HepG2 (cell line): ENCODE results near the gene SEPHS2. TPM values are rescaled to one million over a fixed set of nuclear protein-coding genes. Genes with fewer than 3 reads are reported as not detected.

Experiments
- ATAC-seq: fragments of 200-7000 bp; cut with Tn5 transposase; 3 replicates; pipeline ENCODE4 v1.9.1; 2020; ENCODE audit warnings: mild to moderate bottlenecking, moderate library complexity
- BruUV-seq: library from RNA; stranded (reverse); fragments of 400-500 nt; replicated peaks from 2 replicates; lab custom pipeline; 2021; lab: Mats Ljungman, UMichigan
- CTCF ChIA-PET: fragments of 300-600 bp; formaldehyde crosslinking; extraction: SDS; loops from one replicate; lab custom pipeline; 2021; ENCODE audit warnings: low total read pairs, inconsistent platforms, low intra/inter-chr PET ratio; lab: Yijun Ruan, JAX
- POLR2A ChIA-PET: fragments of 350-600 bp; sonication (Branson Sonifier 250); formaldehyde crosslinking; loops from one replicate; lab custom pipeline; 2020; ENCODE audit warnings: antibody characterized with exemption, inconsistent platforms; lab: Yijun Ruan, JAX
- DNase-seq: peaks from one replicate; pipeline ENCODE4 v3.0.0-alpha.2; 2015; ENCODE audit warnings: low spot score
- FAIRE-seq: peaks from 3 replicates; lab custom pipeline; 2011; peaks lifted over from hg19 to GRCh38; lab: Jason Lieb, UNC
- H2AFZ ChIP-seq: one replicate; pipeline ENCODE4 v1.6.1; 2011; ENCODE audit warnings: low read length, inconsistent platforms
- H3K27ac ChIP-seq: fragments of 300-600 bp; 3 replicates; pipeline ENCODE4 v1.8.0; 2011; ENCODE audit warnings: mixed run types, mild to moderate bottlenecking, mixed read lengths, low read length, inconsistent platforms; ENCODE audit not compliant: insufficient read depth; ENCODE audit errors: extremely low read length
- H3K27me3 ChIP-seq, 2 experiments: fragments of 200-600 bp in 1 of 2; 2 replicates in 1 of 2; 3 replicates in 1 of 2; pipeline versions ENCODE4 v1.6.0 to v1.8.0; 2011; ENCODE audit warnings: low read length in 2 of 2, mild to moderate bottlenecking in 2 of 2, moderate library complexity in 2 of 2, inconsistent platforms in 1 of 2; ENCODE audit not compliant: insufficient read depth in 2 of 2, control insufficient read depth in 1 of 2
- H3K36me3 ChIP-seq, 2 experiments: fragments of 200-600 bp in 1 of 2; replicated peaks in 1 of 2; 2 replicates in 1 of 2; 3 replicates in 1 of 2; pipeline versions ENCODE4 v1.5.1 to v1.8.0; 2011; ENCODE audit warnings: low read length in 2 of 2, inconsistent platforms in 1 of 2; ENCODE audit not compliant: insufficient read depth in 2 of 2, control insufficient read depth in 1 of 2
- H3K4me1 ChIP-seq: 2 replicates; pipeline ENCODE4 v1.5.1; 2012; ENCODE audit warnings: low read length, inconsistent platforms; ENCODE audit not compliant: insufficient read depth
- H3K4me2 ChIP-seq: 2 replicates; pipeline ENCODE4 v1.6.0; 2011; ENCODE audit warnings: low read depth, low read length, inconsistent platforms
- H3K4me3 ChIP-seq, 3 experiments: fragments of 200-600 bp in 1 of 3; sonication (generic), shearing (Covaris generic) in 1 of 3; replicated peaks in 1 of 3; 2 replicates each; pipeline ENCODE4 v1.5.1; 2011 to 2016; ENCODE audit warnings: low read length in 3 of 3, inconsistent platforms in 2 of 3, low read depth in 2 of 3, mild to moderate bottlenecking in 2 of 3, control low read depth in 1 of 3, mixed read lengths in 1 of 3; ENCODE audit not compliant: insufficient read depth in 1 of 3
- H3K79me2 ChIP-seq: one replicate; pipeline ENCODE4 v1.6.1; 2011; ENCODE audit warnings: low read length, inconsistent platforms; ENCODE audit not compliant: insufficient read depth
- H3K9ac ChIP-seq: 2 replicates; pipeline ENCODE4 v1.6.0; 2011; ENCODE audit warnings: mild to moderate bottlenecking, low read depth, low read length, inconsistent platforms; ENCODE audit not compliant: insufficient read depth
- H3K9me3 ChIP-seq: 2 replicates; pipeline ENCODE4 v1.5.1; 2012; ENCODE audit warnings: mild to moderate bottlenecking, low read length
- H4K20me1 ChIP-seq: 2 replicates; pipeline ENCODE4 v1.6.0; 2011; ENCODE audit warnings: inconsistent platforms, mild to moderate bottlenecking, low read length, moderate library complexity; ENCODE audit not compliant: insufficient read depth
- AGO2 ChIP-seq: fragments of 200-400 bp; formaldehyde crosslinking; optimal IDR thresholded peaks from 2 replicates; pipeline ENCODE3; 2017; ENCODE audit warnings: mild to moderate bottlenecking, low read depth, low read length, moderate library complexity
- DMTF1 ChIP-seq: sonication (generic); formaldehyde crosslinking; IDR thresholded peaks from 2 replicates; pipeline ENCODE4 v1.4.0; 2020; ENCODE audit warnings: mild to moderate bottlenecking, missing genetic modification reagents
- ELK4 ChIP-seq: sonication (generic); formaldehyde crosslinking; IDR thresholded peaks from 2 replicates; pipeline ENCODE4 v1.9.0; 2021; ENCODE audit warnings: missing genetic modification reagents, borderline replicate concordance
- MYNN ChIP-seq: sonication (generic); formaldehyde crosslinking; IDR thresholded peaks from 2 replicates; pipeline ENCODE4 v1.4.0; 2020; ENCODE audit warnings: mild to moderate bottlenecking, low read depth, missing genetic modification reagents
- RBFOX2 ChIP-seq: fragments of 200-400 bp; formaldehyde crosslinking; IDR thresholded peaks from 2 replicates; pipeline ENCODE4 v1.6.1; 2017; ENCODE audit warnings: low read depth, mild to moderate bottlenecking, low read length
- SMARCE1 ChIP-seq: fragments of 450-650 bp; IDR thresholded peaks from 2 replicates; pipeline ENCODE4 v1.6.1; 2017; ENCODE audit warnings: borderline replicate concordance
- TCF7L2 ChIP-seq: IDR thresholded peaks from 2 replicates; pipeline ENCODE4 v1.6.1; 2011; ENCODE audit warnings: mild to moderate bottlenecking, low read depth, low read length, moderate library complexity
- ZBTB26 ChIP-seq: IDR thresholded peaks from 2 replicates; pipeline ENCODE4 v1.6.1; 2016; ENCODE audit warnings: missing compliant biosample characterization, missing genetic modification reagents, borderline replicate concordance
- WGBS: methylation state at CpG from one replicate; pipeline ENCODE4 v1.1.6; 2017; ENCODE audit warnings: low lambda C conversion rate; 5-methylcytosine and 5-hydroxymethylcytosine counted together
- in situ Hi-C: cut with HindIII; loops from 2 replicates; pipeline ENCODE4 v1.10.0; 2017; ENCODE audit warnings: low pct_unique_long_range_greater_than_20kb; ENCODE audit not compliant: extremely low pct_ligation_motif_present
- intact Hi-C: fragments of 100-400 bp; cut with micrococcal nuclease; formaldehyde crosslinking; loops from one replicate; pipeline ENCODE4 v1.10.0; 2022; ENCODE audit not compliant: unreplicated experiment
- polyA plus RNA-seq, 8 experiments: library from polyadenylated mRNA; depleted of rRNA in 3 of 8; stranded (reverse) in 7 of 8; unstranded in 1 of 8; fragments of >200 nt; fragmentation: Illumina TruSeq in 4 of 8; extraction: Trizol in 4 of 8; gene quantifications; 2 replicates each; pipeline versions ENCODE4 v1.2.1 to v1.2.3, GENCODE V29; 2011 to 2016; ENCODE audit warnings: low read depth in 4 of 8, missing spikeins in 1 of 8, mixed read lengths in 1 of 8; ENCODE audit not compliant: insufficient read depth in 1 of 8
- total RNA-seq, 5 experiments: library from RNA; depleted of rRNA; stranded (reverse); fragments of >200 nt; fragmentation: Illumina TruSeq; extraction: Trizol; gene quantifications; 2 replicates each; pipeline ENCODE4 v1.2.3, GENCODE V29; 2016; ENCODE audit warnings: low read depth in 1 of 5

The SEPHS2 gene
- total and polyA plus RNA-seq, 2 of the 13 experiments (the other 11 are each of a cell fraction or from before 2014, with no cell fraction given): 20.7 to 127 TPM

- intact Hi-C loops: no loop called here
- DNase-seq: no peak
- CTCF ChIA-PET: no interaction called here
- H3K9ac ChIP-seq: no peak overlapping the region
- TF ChIP-seq ZBTB26 (no peak), AGO2 (peak; percentile 59), TCF7L2 (no peak), RBFOX2 (peak; percentile 44; the same call in 1 of the 2 replicates), SMARCE1 (no peak), MYNN (no peak), ELK4 (CRISPR knock-in tag) (no peak), DMTF1 (CRISPR knock-in tag) (no peak)
- TF ChIP-seq, all 625 proteins: peak for 2
- ATAC-seq (no peak), FAIRE-seq (no peak)
- in situ Hi-C loops: no loop called here
- no peak overlapping the region for H3K4me3 ChIP-seq
- peaks cover 11 to 49% of the 10 kb centered on the region in 2 experiments for H3K36me3 ChIP-seq
- no peaks in the 10 kb centered on the region for H3K27me3 ChIP-seq
- H3K4me2 ChIP-seq: no peak overlapping the region
- H3K4me1 ChIP-seq: 0 out of 2 replicates have a peak, but pooled peaks cover 7% of the 10 kb centered on the region
- 97% methylated on average over 31 of the region's 31 CpGs for WGBS
- BruUV-seq: no TSS peak
- H3K9me3 ChIP-seq: no peaks in the 10 kb centered on the region
- no peak overlapping the region for H2AFZ ChIP-seq
- H3K27ac ChIP-seq: no peak overlapping the region
- H3K79me2 ChIP-seq: peaks cover 4% of the 10 kb centered on the region
- no peaks in the 10 kb centered on the region for H4K20me1 ChIP-seq
- POLR2A ChIA-PET: interaction anchor here (0.6 to 1.2 kb wide), 3 partner anchors 9 to 479 kb away, joined by 3 to 6 read pairs (median 3); partner anchors contain the start of gene DCTPP1
These were observed 27.1 kb downstream of the SEPHS2 start for GRCh38 chr16:30418350-30419181.
